ENCODE data around the gene UBR1. TPM values are rescaled to one million over a fixed set of nuclear protein-coding genes. Genes with fewer than 3 reads are reported as not detected.

Gene UBR1
- total RNA-seq, 1 experiment from 2014 or later, result 22.2 TPM

GRCh38 chr15:42940527-42940926 is 165.3 kb downstream of the UBR1 start:
- no peak overlapping the region for H3K27ac Mint-ChIP-seq
- WGBS (ENCODE audit: extremely low coverage, insufficient read length, low lambda C conversion rate), result no CpG with 5 or more reads among the region's 1 CpG

More at GRCh38 chr15:42940527-42940926, 165.3 kb downstream of the UBR1 start:
- H3K14ac ChIP-seq (ENCODE audit: insufficient read depth, low read length), result no peak overlapping the region
- H3K79me2 ChIP-seq (ENCODE audit: insufficient read depth, low read length), result no peaks in the 10 kb centered on the region
- H2BK15ac ChIP-seq (ENCODE audit: low read depth, low read length), result no peak overlapping the region
- H3K4me1 ChIP-seq (ENCODE audit: insufficient read depth, low read length), result no peaks in the 10 kb centered on the region
- H2AFZ ChIP-seq (ENCODE audit: low read length), result no peak overlapping the region
- Mint-ChIP-seq H3K27me3 (ENCODE audit: low read depth) (no peaks in the 10 kb centered on the region), H3K4me3 (no peak overlapping the region), H3K4me1 (no peaks in the 10 kb centered on the region), H3K36me3 (ENCODE audit: insufficient read depth in 1 of 3, low read depth in 3 of 3) (peaks cover 0 to 14% (median 10%) of the 10 kb centered on the region in 3 experiments; a peak in 5 of 7 replicates), H3K9me3 (peaks cover 0 to 2% of the 10 kb centered on the region in 2 experiments; a peak in 1 of 5 replicates)
- H3K27me3 ChIP-seq (ENCODE audit: insufficient read depth, low read length), result no peaks in the 10 kb centered on the region
- H3K56ac ChIP-seq (ENCODE audit: insufficient read length, low read depth, low read length), result no peak overlapping the region
- no peaks in the 10 kb centered on the region for H3K23me2 ChIP-seq (ENCODE audit: insufficient read length, low read depth, low read length, poor library complexity, severe bottlenecking)
- no peak overlapping the region for H4K5ac ChIP-seq (ENCODE audit: insufficient read length, low read depth, low read length)
- H3K4me2 ChIP-seq (ENCODE audit: insufficient read depth, insufficient read length, low read length), result no peak overlapping the region
- no peaks in the 10 kb centered on the region for H3K79me1 ChIP-seq (ENCODE audit: insufficient read depth, low read depth, low read length, poor library complexity, severe bottlenecking)
- no peak overlapping the region for H4K91ac ChIP-seq (ENCODE audit: insufficient read length, low read depth, low read length)
- H3K27ac ChIP-seq (ENCODE audit: insufficient read length, low read depth, low read length), result no peak overlapping the region
- H3T11ph ChIP-seq (ENCODE audit: low read length), result no peak overlapping the region
- no peak overlapping the region for H2BK5ac ChIP-seq (ENCODE audit: insufficient read length, low read length)
- H4K20me1 ChIP-seq (ENCODE audit: control insufficient read depth, insufficient read depth, insufficient read length), result no peaks in the 10 kb centered on the region
- H4K8ac ChIP-seq (replicated peaks; ENCODE audit: insufficient read length, low read depth, low read length), result no peak overlapping the region
- H3K23ac ChIP-seq (ENCODE audit: insufficient read length, low read depth, low read length), result no peak overlapping the region
- no peak overlapping the region for H3K18ac ChIP-seq (ENCODE audit: insufficient read length, low read depth, low read length)
- H3K4ac ChIP-seq (ENCODE audit: low read depth, low read length), result no peak overlapping the region
- H2AK5ac ChIP-seq (ENCODE audit: insufficient read length, low read length), result no peak overlapping the region
- no peak overlapping the region for H2BK12ac ChIP-seq (ENCODE audit: insufficient read length, low read depth, low read length)
- DNase-seq, result no peak
- H2BK20ac ChIP-seq (ENCODE audit: low read depth, low read length, poor library complexity, severe bottlenecking), result no peak overlapping the region
- H3K9me3 ChIP-seq (ENCODE audit: control insufficient read depth, low read depth, low read length), result no peaks in the 10 kb centered on the region
- no peak for TF ChIP-seq CTCF (conservative IDR thresholded peaks at IDR 0.05)
- H3K9ac ChIP-seq (ENCODE audit: extremely low read depth, insufficient read length, low read length), result no peak overlapping the region
- no peak overlapping the region for H2BK120ac ChIP-seq (ENCODE audit: low read depth, low read length, poor library complexity, severe bottlenecking)
